Measurements from ENCODE around the gene CCDC71.

CCDC71 gene

GRCh38 chr3:49131040-49131439 is 35.1 kb downstream of the CCDC71 start:
- Mint-ChIP-seq H3K9me3 (no peaks in the 10 kb centered on the region), H3K4me1 (ENCODE audit: low read depth) (peaks cover 2% of the 10 kb centered on the region), H3K4me3 (no peak overlapping the region), H3K27me3 (ENCODE audit: low read depth) (peaks cover 7% of the 10 kb centered on the region), H3K36me3 (ENCODE audit: low read depth) (no peaks in the 10 kb centered on the region), H3K27ac (no peak overlapping the region)

- H3K27ac Mint-ChIP-seq = no peak overlapping the region
- no peaks in the 10 kb centered on the region for H3K4me1 Mint-ChIP-seq (ENCODE audit: low read depth)
- H3K9me3 Mint-ChIP-seq = no peaks in the 10 kb centered on the region
- H3K4me3 Mint-ChIP-seq = no peak overlapping the region
- H3K27me3 Mint-ChIP-seq (ENCODE audit: low read depth) = no peaks in the 10 kb centered on the region
- no peaks in the 10 kb centered on the region for H3K36me3 Mint-ChIP-seq (ENCODE audit: low read depth)
These were observed 41.0 kb downstream of the CCDC71 start for GRCh38 chr3:49124991-49125670.

GRCh38 chr3:49124203-49124602 is 41.9 kb downstream of the CCDC71 start:
- Mint-ChIP-seq H3K4me3 (no peak overlapping the region), H3K27ac (no peak overlapping the region), H3K4me1 (ENCODE audit: low read depth) (peaks cover 6% of the 10 kb centered on the region), H3K36me3 (ENCODE audit: low read depth) (no peaks in the 10 kb centered on the region), H3K9me3 (no peaks in the 10 kb centered on the region), H3K27me3 (ENCODE audit: low read depth) (no peaks in the 10 kb centered on the region)

- no peaks in the 10 kb centered on the region for H3K9me3 Mint-ChIP-seq
- no peak overlapping the region for H3K27ac Mint-ChIP-seq
- H3K4me1 Mint-ChIP-seq (ENCODE audit: low read depth) = peaks cover 9% of the 10 kb centered on the region
- H3K4me3 Mint-ChIP-seq = no peak overlapping the region
- H3K36me3 Mint-ChIP-seq (ENCODE audit: low read depth) = peaks cover 4% of the 10 kb centered on the region
- no peaks in the 10 kb centered on the region for H3K27me3 Mint-ChIP-seq (ENCODE audit: low read depth)
These were observed 42.4 kb downstream of the CCDC71 start for GRCh38 chr3:49123687-49124086.

GRCh38 chr3:49122886-49123545 is 43.1 kb downstream of the CCDC71 start:
- peaks cover 5% of the 10 kb centered on the region for H3K36me3 Mint-ChIP-seq (ENCODE audit: low read depth)
- no peaks in the 10 kb centered on the region for H3K9me3 Mint-ChIP-seq
- peaks cover 9% of the 10 kb centered on the region for H3K4me1 Mint-ChIP-seq (ENCODE audit: low read depth)
- no peak overlapping the region for H3K27ac Mint-ChIP-seq
- H3K4me3 Mint-ChIP-seq = no peak overlapping the region
- no peaks in the 10 kb centered on the region for H3K27me3 Mint-ChIP-seq (ENCODE audit: low read depth)

GRCh38 chr3:49122451-49122850 is 43.7 kb downstream of the CCDC71 start:
- Mint-ChIP-seq H3K4me3 (no peak overlapping the region), H3K27ac (peak overlapping the region; percentile 82), H3K9me3 (no peaks in the 10 kb centered on the region), H3K4me1 (ENCODE audit: low read depth) (peaks cover 11% of the 10 kb centered on the region), H3K27me3 (ENCODE audit: low read depth) (no peaks in the 10 kb centered on the region), H3K36me3 (ENCODE audit: low read depth) (peaks cover 8% of the 10 kb centered on the region)

GRCh38 chr3:49122022-49122421 is 44.1 kb downstream of the CCDC71 start:
- Mint-ChIP-seq H3K27me3 (ENCODE audit: low read depth) (no peaks in the 10 kb centered on the region), H3K4me1 (ENCODE audit: low read depth) (peaks cover 11% of the 10 kb centered on the region), H3K4me3 (no peak overlapping the region), H3K9me3 (no peaks in the 10 kb centered on the region), H3K27ac (peak overlapping the region; percentile 82), H3K36me3 (ENCODE audit: low read depth) (peaks cover 8% of the 10 kb centered on the region)

GRCh38 chr3:49121132-49121736 is 44.9 kb downstream of the CCDC71 start:
- Mint-ChIP-seq H3K27me3 (ENCODE audit: low read depth) (no peaks in the 10 kb centered on the region), H3K4me3 (peak overlapping the region; percentile 46), H3K4me1 (ENCODE audit: low read depth) (peaks cover 11% of the 10 kb centered on the region), H3K27ac (peak overlapping the region; percentile 82), H3K36me3 (ENCODE audit: low read depth) (peaks cover 8% of the 10 kb centered on the region), H3K9me3 (no peaks in the 10 kb centered on the region)

GRCh38 chr3:49120438-49121131 is 45.5 kb downstream of the CCDC71 start, which contains the start of gene USP19:
Gene USP19, minus strand, starts transcription at chr3:49120823. Its CDS starts 1,678 bp downstream, at chr3:49119145.
- Mint-ChIP-seq H3K4me3 (peak within 1 kb of the TSS; percentile 92), H3K4me1 (ENCODE audit: low read depth) (peaks cover 11% of the 10 kb centered on the region), H3K27me3 (ENCODE audit: low read depth) (no peaks in the 10 kb centered on the region), H3K36me3 (ENCODE audit: low read depth) (peaks cover 10% of the 10 kb centered on the region), H3K27ac (peak within 1 kb of the TSS; percentile 91), H3K9me3 (no peaks in the 10 kb centered on the region)

- Mint-ChIP-seq H3K27ac (peak overlapping the region; percentile 91), H3K9me3 (no peaks in the 10 kb centered on the region), H3K27me3 (ENCODE audit: low read depth) (no peaks in the 10 kb centered on the region), H3K4me1 (ENCODE audit: low read depth) (peaks cover 11% of the 10 kb centered on the region), H3K4me3 (peak overlapping the region; percentile 92), H3K36me3 (ENCODE audit: low read depth) (peaks cover 15% of the 10 kb centered on the region)
These were observed 46.1 kb downstream of the CCDC71 start for GRCh38 chr3:49120096-49120437.

- H3K36me3 Mint-ChIP-seq (ENCODE audit: low read depth) = peaks cover 15% of the 10 kb centered on the region
- no peaks in the 10 kb centered on the region for H3K27me3 Mint-ChIP-seq (ENCODE audit: low read depth)
- no peak overlapping the region for H3K27ac Mint-ChIP-seq
- peak overlapping the region; percentile 92 for H3K4me3 Mint-ChIP-seq
- H3K4me1 Mint-ChIP-seq (ENCODE audit: low read depth) = peaks cover 11% of the 10 kb centered on the region
- no peaks in the 10 kb centered on the region for H3K9me3 Mint-ChIP-seq
These were observed 46.7 kb downstream of the CCDC71 start for GRCh38 chr3:49119439-49119838.

GRCh38 chr3:49119036-49119435 is 47.1 kb downstream of the CCDC71 start:
- Mint-ChIP-seq H3K4me1 (ENCODE audit: low read depth) (peaks cover 11% of the 10 kb centered on the region), H3K36me3 (ENCODE audit: low read depth) (peaks cover 15% of the 10 kb centered on the region), H3K27me3 (ENCODE audit: low read depth) (no peaks in the 10 kb centered on the region), H3K27ac (no peak overlapping the region), H3K4me3 (peak overlapping the region; percentile 34), H3K9me3 (no peaks in the 10 kb centered on the region)

All from T-helper 1 cell treated with Interleukin-12 subunit alpha and Interleukin-12 subunit beta and Interleukin-4 antibody, amounts not matched to agents 30 μg/mL and 1 μg/mL, for 36 hours (primary cell).